ENCODE measurements around the gene EPM2A. TPM values are rescaled to one million over a fixed set of nuclear protein-coding genes. Genes with fewer than 3 reads are reported as not detected.

The EPM2A gene
- total and polyA plus RNA-seq, 2 donors (not counting 3 experiments of a cell fraction or from before 2014, with no cell fraction given): 3.1 to 4.8 TPM

- dilution Hi-C loops (cut with MboI; ENCODE audit: extremely low pct_ligation_motif_present, low sequenced_read_pairs) (no loop called here), intact Hi-C loops (cut with micrococcal nuclease) (no loop called here)
- H2AFZ ChIP-seq (ENCODE audit: low read depth, low read length): no peak overlapping the region
- H3K9me3 ChIP-seq (replicated peaks; ENCODE audit: control insufficient read depth, insufficient read depth, low read length): no peaks in the 10 kb centered on the region
- H3K9me1 ChIP-seq (replicated peaks; ENCODE audit: control insufficient read depth, extremely low read depth, insufficient read depth, low read length): no peaks in the 10 kb centered on the region
- H3K36me3 ChIP-seq (ENCODE audit: control insufficient read depth in 2 of 2, extremely low read depth in 1 of 2, insufficient read depth in 2 of 2, low read length in 2 of 2): no peaks in the 10 kb centered on the region
- no peaks in the 10 kb centered on the region for H3K79me2 ChIP-seq (ENCODE audit: control insufficient read depth, insufficient read depth, low read length)
- FAIRE-seq (no peak), DNase-seq (ENCODE audit: low read depth, low spot score) (no peak)
- H4K20me1 ChIP-seq (replicated peaks; ENCODE audit: control insufficient read depth, extremely low read depth, insufficient read depth, low read length): no peaks in the 10 kb centered on the region
- TF ChIP-seq, protein P1, sequence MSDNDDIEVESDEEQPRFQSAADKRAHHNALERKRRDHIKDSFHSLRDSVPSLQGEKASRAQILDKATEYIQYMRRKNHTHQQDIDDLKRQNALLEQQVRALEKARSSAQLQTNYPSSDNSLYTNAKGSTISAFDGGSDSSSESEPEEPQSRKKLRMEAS (IDR thresholded peaks at IDR 0.05; ENCODE audit: insufficient read depth, insufficient read length): no peak
- TF ChIP-seq JUN (IDR thresholded peaks at IDR 0.05; ENCODE audit: borderline replicate concordance, insufficient read depth, insufficient read length, low read depth): no peak
- TF ChIP-seq MYC (IDR thresholded peaks at IDR 0.05; ENCODE audit: low read depth, low read length): no peak
- no peak for TF ChIP-seq FOS (IDR thresholded peaks at IDR 0.05; ENCODE audit: borderline replicate concordance, insufficient read depth, low read length)
- no peak for TF ChIP-seq POLR2A (IDR thresholded peaks at IDR 0.05; ENCODE audit: low read depth, low read length)
- TF ChIP-seq GATA2 (IDR thresholded peaks at IDR 0.05; ENCODE audit: insufficient read depth, insufficient read length, low read depth, low read length): no peak
- TF ChIP-seq EZH2 (IDR thresholded peaks at IDR 0.05; ENCODE audit: borderline replicate concordance, low read depth, low read length, severe bottlenecking): no peak
- no peak for TF ChIP-seq POLR2AphosphoS5 (IDR thresholded peaks at IDR 0.05; ENCODE audit: insufficient read depth, low read depth, low read length)
- TF ChIP-seq CTCF (IDR thresholded peaks at IDR 0.05; ENCODE audit: extremely low read depth in 1 of 2, insufficient read depth in 1 of 2, low read depth in 1 of 2, low read length in 2 of 2): no peak
- no peaks in the 10 kb centered on the region for H3K27me3 ChIP-seq (ENCODE audit: control insufficient read depth in 2 of 2, insufficient read depth in 2 of 2, low read length in 2 of 2)
- ChIA-PET POLR2A (no interaction called here), CTCF (no interaction called here)
- no peaks in the 10 kb centered on the region for H3K4me1 ChIP-seq (ENCODE audit: control insufficient read depth, extremely low read depth, insufficient read depth, low read length)
- no peak overlapping the region for H3K4me3 ChIP-seq (replicated peaks in 1 of 3; ENCODE audit: insufficient read depth in 1 of 3, low read depth in 1 of 3, low read length in 3 of 3)
- H3K4me2 ChIP-seq (ENCODE audit: insufficient read depth, low read length): no peak overlapping the region
- no peak overlapping the region for H3K9ac ChIP-seq (replicated peaks; ENCODE audit: extremely low read depth, insufficient read depth, low read length)
- BruUV-seq (replicated peaks): no TSS peak
- H3K27ac ChIP-seq (ENCODE audit: insufficient read depth, low read depth, low read length): no peak overlapping the region
Observed at GRCh38 chr6:145758113-145758512, 22.8 kb upstream of the EPM2A start.
